Mesendoderm (in vitro differentiated cells): ENCODE data around the gene STARD6.

ENCODE experiments used
- DNase-seq: peaks from one replicate; pipeline ENCODE4 v3.0.0; 2013
- H2AK5ac ChIP-seq: 2 replicates; pipeline ENCODE4 v1.6.1; 2013; ENCODE audit warnings: low read length, inconsistent platforms
- H2BK120ac ChIP-seq: 2 replicates; pipeline ENCODE4 v1.6.1; 2013; ENCODE audit warnings: low read depth, mild to moderate bottlenecking, low read length, moderate library complexity, mixed read lengths
- H2BK15ac ChIP-seq: replicated peaks from 2 replicates; pipeline ENCODE4 v1.6.1; 2013; ENCODE audit warnings: low read depth, mild to moderate bottlenecking, moderate library complexity
- H2BK5ac ChIP-seq: 2 replicates; pipeline ENCODE4 v1.6.1; 2013; ENCODE audit warnings: low read length, inconsistent platforms
- H3K18ac ChIP-seq: 2 replicates; pipeline ENCODE4 v1.6.1; 2013; ENCODE audit warnings: mild to moderate bottlenecking, low read length, mixed read lengths
- H3K23ac ChIP-seq: one replicate; pipeline ENCODE4 v1.6.1; 2013; ENCODE audit warnings: low read length
- H3K27ac ChIP-seq: 2 replicates; pipeline ENCODE4 v1.5.1; 2013; ENCODE audit warnings: low read depth, mild to moderate bottlenecking, inconsistent platforms, low read length, moderate library complexity
- H3K27me3 ChIP-seq: 2 replicates; pipeline ENCODE4 v1.6.1; 2013; ENCODE audit warnings: low read length, control low read depth, mild to moderate bottlenecking, inconsistent platforms; ENCODE audit not compliant: insufficient read depth, poor library complexity
- H3K36me3 ChIP-seq: 2 replicates; pipeline ENCODE4 v1.6.1; 2013; ENCODE audit warnings: low read length, inconsistent platforms; ENCODE audit not compliant: control insufficient read depth, insufficient read depth
- H3K4ac ChIP-seq: one replicate; pipeline ENCODE4 v1.6.1; 2013; ENCODE audit warnings: low read depth, mild to moderate bottlenecking, low read length, moderate library complexity
- H3K4me1 ChIP-seq: 2 replicates; pipeline ENCODE4 v1.6.1; 2013; ENCODE audit warnings: low read depth, low read length, inconsistent platforms; ENCODE audit not compliant: control insufficient read depth
- H3K4me2 ChIP-seq: 2 replicates; pipeline ENCODE4 v1.6.1; 2013; ENCODE audit warnings: low read length
- H3K4me3 ChIP-seq: 2 replicates; pipeline ENCODE4 v1.5.1; 2013; ENCODE audit warnings: mild to moderate bottlenecking, low read length
- H3K56ac ChIP-seq: one replicate; pipeline ENCODE4 v1.6.1; 2013; ENCODE audit warnings: low read length
- H3K79me1 ChIP-seq: 2 replicates; pipeline ENCODE4 v1.6.1; 2013; ENCODE audit warnings: low read length, inconsistent platforms
- H3K79me2 ChIP-seq: 2 replicates; pipeline ENCODE4 v1.6.1; 2013; ENCODE audit warnings: mild to moderate bottlenecking, low read length; ENCODE audit not compliant: control insufficient read depth, insufficient read depth
- H3K9ac ChIP-seq: 2 replicates; pipeline ENCODE4 v1.6.1; 2013; ENCODE audit warnings: low read length, inconsistent platforms
- H4K5ac ChIP-seq: one replicate; pipeline ENCODE4 v1.6.1; 2013; ENCODE audit warnings: low read length
- H4K8ac ChIP-seq: one replicate; pipeline ENCODE4 v1.6.1; 2013; ENCODE audit warnings: low read depth, mild to moderate bottlenecking, control low read depth, low read length, moderate library complexity
- WGBS: extraction: QIAGEN DNeasy Blood & Tissue Kit; methylation state at CpG from one replicate; pipeline ENCODE4 v1.1.7; 2013; ENCODE audit warnings: low lambda C conversion rate, missing lambda C conversion rate; ENCODE audit not compliant: insufficient coverage; ENCODE audit errors: extremely low coverage; 5-methylcytosine and 5-hydroxymethylcytosine counted together

The STARD6 gene

DNA sequence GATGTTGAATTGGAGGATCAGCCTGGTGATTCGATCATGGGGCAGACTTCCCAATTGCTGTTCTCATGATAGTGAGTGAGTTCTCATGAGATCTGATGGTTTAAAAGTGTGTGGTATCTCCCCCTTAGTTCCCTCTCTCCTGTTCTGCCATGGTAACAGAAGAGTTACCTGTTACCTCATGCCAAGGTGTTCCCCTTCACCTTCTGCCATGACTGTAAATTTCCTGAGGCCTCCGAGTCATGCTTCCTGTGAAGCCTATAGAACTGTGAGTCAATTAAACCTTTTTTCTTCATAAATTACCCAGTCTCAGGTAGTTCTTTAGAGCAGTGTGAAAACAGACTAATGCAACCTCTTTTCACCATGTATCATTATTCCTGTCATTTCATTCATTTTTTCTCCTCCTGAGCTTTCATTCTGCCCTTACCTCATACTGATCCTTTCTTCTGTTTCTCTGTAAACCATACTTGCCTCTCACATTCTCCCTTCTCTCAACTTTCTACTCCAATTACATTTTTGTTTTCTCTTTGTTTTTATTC lies 22.0 kb downstream of the STARD6 start:
- H3K27ac ChIP-seq = no peak overlapping the region

DNA sequence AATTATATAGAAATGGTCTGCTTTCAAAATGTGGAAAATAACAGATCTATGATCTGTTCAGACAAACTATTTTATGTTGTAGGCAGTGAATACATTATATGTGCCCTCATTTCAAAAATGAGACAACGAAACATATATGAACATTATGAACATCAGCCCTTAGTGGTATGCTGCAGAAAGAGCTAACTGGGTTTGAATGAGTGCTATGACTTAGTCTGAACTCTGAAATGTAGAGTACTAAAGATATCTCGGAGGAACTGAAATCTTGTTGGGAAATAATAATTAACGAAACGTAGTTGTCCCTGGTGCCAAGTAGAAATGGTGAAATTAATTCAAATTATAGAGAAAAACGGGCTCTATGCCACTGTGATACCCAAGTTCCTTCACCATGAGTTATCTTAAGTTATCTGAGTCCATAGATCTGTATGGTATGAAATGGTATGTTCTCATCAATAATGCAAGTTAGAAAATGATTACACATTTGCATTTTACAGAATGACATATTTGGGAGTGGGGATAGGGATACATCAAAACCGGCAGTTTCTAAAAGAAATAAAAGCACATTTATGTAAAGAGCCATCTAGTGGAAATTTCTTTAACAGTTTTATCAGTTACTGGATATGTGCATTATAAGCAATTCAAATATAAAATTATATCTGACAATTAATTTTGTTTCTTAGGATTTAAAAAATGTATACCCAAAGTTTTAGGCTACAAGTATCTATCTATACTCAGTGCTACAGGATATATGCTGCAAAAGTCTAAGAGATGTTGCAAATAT lies 26.7 kb downstream of the STARD6 start:
- Histone ChIP-seq H2BK5ac (no peak overlapping the region), H3K4me3 (no peak overlapping the region), H3K4me2 (no peak overlapping the region), H2BK120ac (no peak overlapping the region), H3K4ac (no peak overlapping the region), H3K79me2 (no peaks in the 10 kb centered on the region), H3K56ac (no peak overlapping the region), H3K9ac (no peak overlapping the region), H2BK15ac (no peak overlapping the region), H2AK5ac (no peak overlapping the region), H3K79me1 (no peaks in the 10 kb centered on the region), H3K27ac (no peak overlapping the region), H4K5ac (no peak overlapping the region), H3K36me3 (no peaks in the 10 kb centered on the region), H4K8ac (no peak overlapping the region), H3K4me1 (no peaks in the 10 kb centered on the region), H3K27me3 (no peaks in the 10 kb centered on the region), H3K23ac (no peak overlapping the region), H3K18ac (no peak overlapping the region)
- WGBS = 100% methylated on average over 3 of the region's 6 CpGs
- no peak for DNase-seq

More for the DNA sequence above, 22.0 kb downstream of the STARD6 start:
- Histone ChIP-seq H3K4me2 (no peak overlapping the region), H3K56ac (no peak overlapping the region), H3K27me3 (no peaks in the 10 kb centered on the region), H3K18ac (no peak overlapping the region), H2BK120ac (no peak overlapping the region), H4K8ac (no peak overlapping the region), H3K79me2 (no peaks in the 10 kb centered on the region), H3K79me1 (no peaks in the 10 kb centered on the region), H2BK15ac (no peak overlapping the region), H3K4ac (no peak overlapping the region), H3K36me3 (no peaks in the 10 kb centered on the region), H3K9ac (no peak overlapping the region), H3K4me1 (no peaks in the 10 kb centered on the region), H2BK5ac (no peak overlapping the region), H4K5ac (no peak overlapping the region), H3K23ac (no peak overlapping the region), H3K4me3 (no peak overlapping the region), H2AK5ac (no peak overlapping the region)
- DNase-seq = no peak
- no CpG with 5 or more reads among the region's 2 CpGs for WGBS

DNA sequence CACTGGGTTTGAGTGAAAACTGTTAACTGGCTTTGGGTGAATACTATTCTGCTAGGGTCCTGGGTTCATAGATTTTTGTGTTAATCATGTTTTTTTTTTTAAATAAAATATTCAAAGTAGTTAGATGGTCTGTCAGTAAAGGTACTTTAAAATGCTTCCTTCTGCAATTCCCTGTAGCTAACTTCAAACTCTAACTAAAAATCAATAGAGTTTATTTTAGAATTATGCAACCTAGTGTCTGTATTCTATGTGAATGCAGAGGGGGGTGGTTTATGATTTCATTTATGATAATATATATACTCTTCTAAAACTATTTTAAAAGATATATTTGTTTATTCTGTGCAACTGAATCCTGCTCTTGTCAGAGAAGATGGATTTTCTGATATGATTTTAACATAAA lies 27.9 kb downstream of the STARD6 start:
- H3K23ac ChIP-seq = no peak overlapping the region
- no peak overlapping the region for H3K4me3 ChIP-seq
- no peak overlapping the region for H2AK5ac ChIP-seq
- H2BK15ac ChIP-seq = no peak overlapping the region
- H3K4ac ChIP-seq = no peak overlapping the region
- no peak overlapping the region for H3K9ac ChIP-seq
- no peaks in the 10 kb centered on the region for H3K36me3 ChIP-seq
- no peak overlapping the region for H2BK120ac ChIP-seq
- H4K8ac ChIP-seq = no peak overlapping the region
- no peaks in the 10 kb centered on the region for H3K4me1 ChIP-seq
- no peak for DNase-seq
- no peak overlapping the region for H2BK5ac ChIP-seq
- H3K27me3 ChIP-seq = no peaks in the 10 kb centered on the region
- H3K79me2 ChIP-seq = no peaks in the 10 kb centered on the region
- no peak overlapping the region for H3K4me2 ChIP-seq
- no peak overlapping the region for H4K5ac ChIP-seq
- H3K18ac ChIP-seq = no peak overlapping the region
- no peaks in the 10 kb centered on the region for H3K79me1 ChIP-seq
- no peak overlapping the region for H3K56ac ChIP-seq
- no peak overlapping the region for H3K27ac ChIP-seq

DNA sequence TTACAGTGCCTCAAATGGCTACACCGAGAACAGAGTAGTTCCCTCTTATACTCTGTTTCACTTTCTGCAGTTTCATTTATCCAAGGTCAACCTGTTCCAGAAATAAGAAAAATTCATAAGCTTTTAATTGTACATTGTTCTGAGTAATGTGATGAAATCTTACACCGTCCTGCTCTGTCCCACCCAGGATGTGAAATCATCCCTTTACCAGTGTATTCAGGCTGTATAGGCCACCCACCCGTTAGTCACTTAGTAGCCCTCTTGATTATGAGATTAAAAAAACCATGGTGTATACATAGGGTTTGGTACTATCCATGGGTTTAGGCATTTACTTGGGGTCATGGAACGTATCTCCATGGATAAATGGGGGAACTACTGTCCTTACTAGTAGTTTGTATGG lies 29.8 kb downstream of the STARD6 start:
- Histone ChIP-seq H3K27me3 (no peaks in the 10 kb centered on the region), H3K18ac (no peak overlapping the region), H3K4me2 (no peak overlapping the region), H2BK120ac (no peak overlapping the region), H3K56ac (no peak overlapping the region), H3K23ac (no peak overlapping the region), H2BK15ac (no peak overlapping the region), H4K8ac (no peak overlapping the region), H3K4me3 (no peak overlapping the region), H3K27ac (no peak overlapping the region), H3K4me1 (no peaks in the 10 kb centered on the region), H3K9ac (no peak overlapping the region), H3K79me1 (no peaks in the 10 kb centered on the region), H2AK5ac (no peak overlapping the region), H4K5ac (no peak overlapping the region), H3K36me3 (no peaks in the 10 kb centered on the region), H2BK5ac (no peak overlapping the region), H3K79me2 (no peaks in the 10 kb centered on the region), H3K4ac (no peak overlapping the region)
- no CpG with 5 or more reads among the region's 4 CpGs for WGBS
- DNase-seq = no peak

DNA sequence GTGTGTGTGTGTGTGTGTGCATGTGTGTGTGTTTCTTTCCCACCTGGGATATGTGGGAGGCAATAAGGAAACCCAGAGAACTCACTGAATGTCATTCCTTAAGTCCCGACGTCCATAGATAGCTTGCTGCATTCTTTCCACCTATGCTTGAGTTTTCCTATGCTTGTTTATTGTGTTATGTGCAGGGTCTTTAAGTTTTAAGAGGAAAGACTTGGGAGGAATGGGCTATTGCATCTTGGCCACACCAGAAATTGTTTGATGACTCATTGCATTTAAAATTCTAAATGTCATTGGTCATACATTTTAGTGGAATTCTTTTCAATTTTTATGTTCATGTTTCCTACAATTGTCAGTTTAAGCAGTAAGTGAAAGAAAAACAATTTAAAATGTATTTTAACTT lies 33.7 kb downstream of the STARD6 start:
- no peak overlapping the region for H4K8ac ChIP-seq
- no CpG with 5 or more reads among the region's 2 CpGs for WGBS

DNA sequence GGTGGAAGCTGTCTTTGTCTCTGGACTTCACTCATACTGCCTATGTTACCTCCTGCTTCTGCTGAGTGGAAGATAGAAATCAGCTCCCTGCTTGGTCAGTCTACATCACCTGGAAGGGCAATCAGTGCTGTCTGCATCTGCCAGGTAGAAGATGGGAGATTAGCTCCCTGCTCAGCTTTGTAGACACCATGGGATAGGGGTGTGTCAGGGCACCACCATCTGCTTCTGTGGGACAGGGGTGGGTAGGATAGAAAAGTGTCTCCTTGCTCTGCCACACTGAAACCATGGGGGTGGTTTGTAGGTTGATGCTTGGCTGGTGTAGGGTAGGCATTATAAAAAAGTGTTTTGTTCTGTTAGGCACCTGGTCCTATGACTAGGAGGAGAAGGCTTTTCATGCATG lies 34.1 kb downstream of the STARD6 start:
- DNase-seq = no peak
- Histone ChIP-seq H3K18ac (no peak overlapping the region), H3K4me2 (no peak overlapping the region), H3K4me1 (no peaks in the 10 kb centered on the region), H2BK5ac (no peak overlapping the region), H2AK5ac (no peak overlapping the region), H3K4me3 (no peak overlapping the region), H3K23ac (no peak overlapping the region), H3K9ac (no peak overlapping the region), H3K27me3 (no peaks in the 10 kb centered on the region), H3K27ac (no peak overlapping the region), H2BK15ac (no peak overlapping the region), H3K36me3 (no peaks in the 10 kb centered on the region), H3K56ac (no peak overlapping the region), H3K4ac (no peak overlapping the region), H3K79me2 (no peaks in the 10 kb centered on the region), H3K79me1 (no peaks in the 10 kb centered on the region), H4K5ac (no peak overlapping the region), H4K8ac (no peak overlapping the region), H2BK120ac (no peak overlapping the region)

More for the DNA sequence above, 33.7 kb downstream of the STARD6 start:
- no peak overlapping the region for H2BK5ac ChIP-seq
- H3K27ac ChIP-seq = no peak overlapping the region
- H3K4me3 ChIP-seq = no peak overlapping the region
- H3K27me3 ChIP-seq = no peaks in the 10 kb centered on the region
- H2AK5ac ChIP-seq = no peak overlapping the region
- H2BK120ac ChIP-seq = no peak overlapping the region
- no peak overlapping the region for H3K18ac ChIP-seq
- no peak for DNase-seq
- no peak overlapping the region for H2BK15ac ChIP-seq
- no peak overlapping the region for H4K5ac ChIP-seq
- no peaks in the 10 kb centered on the region for H3K79me1 ChIP-seq
- no peaks in the 10 kb centered on the region for H3K4me1 ChIP-seq
- no peak overlapping the region for H3K9ac ChIP-seq
- no peak overlapping the region for H3K4ac ChIP-seq
- no peak overlapping the region for H3K56ac ChIP-seq
- no peaks in the 10 kb centered on the region for H3K36me3 ChIP-seq
- no peak overlapping the region for H3K23ac ChIP-seq
- H3K4me2 ChIP-seq = no peak overlapping the region
- H3K79me2 ChIP-seq = no peaks in the 10 kb centered on the region
